ENCODE data around the gene PRDM10. TPM values are rescaled to one million over a fixed set of nuclear protein-coding genes. Genes with fewer than 3 reads are reported as not detected.

Gene PRDM10
- total RNA-seq, 1 donor from 2014 or later = 14.6 TPM

DNA sequence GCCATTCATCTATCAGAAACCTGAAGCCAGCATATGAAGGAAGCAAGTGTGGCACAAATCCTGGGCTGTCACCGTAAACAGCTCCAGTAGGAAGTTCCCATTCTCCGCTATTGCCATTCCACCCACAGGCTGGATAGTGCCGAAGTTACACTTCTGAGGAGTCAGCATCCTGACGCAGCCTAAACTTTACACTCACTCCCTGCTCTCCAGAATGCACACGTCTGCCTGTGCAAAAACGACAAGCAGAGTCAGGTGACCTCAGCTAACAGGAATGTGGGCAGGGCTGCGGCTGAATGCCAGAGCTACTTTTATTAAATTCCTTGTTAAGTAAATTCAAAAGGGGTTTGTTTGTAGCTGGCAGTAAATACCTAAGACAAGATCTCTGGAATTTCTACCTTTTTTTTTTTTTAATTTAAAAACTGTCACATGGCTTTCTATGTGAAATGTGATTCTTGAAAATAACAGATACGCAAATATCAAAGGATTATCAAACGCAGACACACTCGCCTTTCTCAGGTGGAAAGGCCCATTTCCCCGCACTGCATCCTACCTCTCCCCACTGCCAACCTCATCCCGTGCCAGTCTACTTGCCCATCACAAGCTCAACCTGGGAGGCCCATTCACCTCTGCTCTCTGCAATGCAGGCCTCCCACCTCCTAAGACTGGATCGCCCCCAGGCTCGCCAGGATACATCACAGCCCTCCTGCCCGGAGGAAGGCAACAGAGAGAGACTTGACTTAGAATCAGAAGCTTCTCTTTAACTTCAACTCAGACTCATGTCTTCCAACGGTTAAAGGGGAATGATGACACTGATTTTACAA lies 140.7 kb downstream of the PRDM10 start:
- H3K27me3 Mint-ChIP-seq = no peaks in the 10 kb centered on the region
- TF ChIP-seq, protein P1, sequence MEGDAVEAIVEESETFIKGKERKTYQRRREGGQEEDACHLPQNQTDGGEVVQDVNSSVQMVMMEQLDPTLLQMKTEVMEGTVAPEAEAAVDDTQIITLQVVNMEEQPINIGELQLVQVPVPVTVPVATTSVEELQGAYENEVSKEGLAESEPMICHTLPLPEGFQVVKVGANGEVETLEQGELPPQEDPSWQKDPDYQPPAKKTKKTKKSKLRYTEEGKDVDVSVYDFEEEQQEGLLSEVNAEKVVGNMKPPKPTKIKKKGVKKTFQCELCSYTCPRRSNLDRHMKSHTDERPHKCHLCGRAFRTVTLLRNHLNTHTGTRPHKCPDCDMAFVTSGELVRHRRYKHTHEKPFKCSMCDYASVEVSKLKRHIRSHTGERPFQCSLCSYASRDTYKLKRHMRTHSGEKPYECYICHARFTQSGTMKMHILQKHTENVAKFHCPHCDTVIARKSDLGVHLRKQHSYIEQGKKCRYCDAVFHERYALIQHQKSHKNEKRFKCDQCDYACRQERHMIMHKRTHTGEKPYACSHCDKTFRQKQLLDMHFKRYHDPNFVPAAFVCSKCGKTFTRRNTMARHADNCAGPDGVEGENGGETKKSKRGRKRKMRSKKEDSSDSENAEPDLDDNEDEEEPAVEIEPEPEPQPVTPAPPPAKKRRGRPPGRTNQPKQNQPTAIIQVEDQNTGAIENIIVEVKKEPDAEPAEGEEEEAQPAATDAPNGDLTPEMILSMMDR (IDR thresholded peaks at IDR 0.05) = no peak
- DNase-seq (no peak), ATAC-seq (ENCODE audit: low read depth) (no peak)
- H3K4me3 Mint-ChIP-seq = no peak overlapping the region
- CTCF ChIA-PET = no interaction called here
- no peaks in the 10 kb centered on the region for H3K9me3 Mint-ChIP-seq
- H3K27ac Mint-ChIP-seq = no peak overlapping the region
- POLR2A ChIA-PET = no interaction called here
- intact Hi-C loops (cut with micrococcal nuclease) = no loop called here
- H3K36me3 Mint-ChIP-seq (ENCODE audit: low read depth) = peaks cover 70% of the 10 kb centered on the region
- H3K4me1 Mint-ChIP-seq = no peaks in the 10 kb centered on the region

DNA sequence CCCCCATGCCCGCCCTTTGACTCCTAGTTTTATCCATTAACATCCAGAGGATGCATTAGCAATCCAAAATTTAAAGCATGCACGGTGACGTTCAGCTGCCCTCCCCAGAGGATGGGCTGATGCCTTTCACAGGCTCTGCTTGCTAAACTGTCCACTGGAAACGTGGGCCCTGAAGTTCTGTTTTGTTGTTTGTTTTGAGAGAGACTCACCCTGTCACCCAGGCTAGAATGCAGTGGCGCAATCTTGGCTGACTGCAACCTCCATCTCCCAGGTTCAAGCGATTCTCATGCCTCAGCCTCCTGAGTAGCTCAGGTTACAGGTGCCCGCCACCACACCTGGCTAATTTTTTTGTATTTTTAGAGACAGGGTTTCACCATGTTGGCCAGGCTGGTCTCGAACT lies 146.6 kb downstream of the PRDM10 start:
- DNase-seq = no peak
- Mint-ChIP-seq H3K9me3 (no peaks in the 10 kb centered on the region), H3K36me3 (ENCODE audit: low read depth) (peaks cover 14% of the 10 kb centered on the region), H3K4me1 (no peaks in the 10 kb centered on the region), H3K27me3 (no peaks in the 10 kb centered on the region), H3K4me3 (no peak overlapping the region), H3K27ac (no peak overlapping the region)
- ATAC-seq (ENCODE audit: low read depth) = no peak
- POLR2A ChIA-PET = no interaction called here
- TF ChIP-seq, protein P1 (IDR thresholded peaks at IDR 0.05) = no peak
- CTCF ChIA-PET = no interaction called here
- intact Hi-C loops (cut with micrococcal nuclease) = no loop called here

DNA sequence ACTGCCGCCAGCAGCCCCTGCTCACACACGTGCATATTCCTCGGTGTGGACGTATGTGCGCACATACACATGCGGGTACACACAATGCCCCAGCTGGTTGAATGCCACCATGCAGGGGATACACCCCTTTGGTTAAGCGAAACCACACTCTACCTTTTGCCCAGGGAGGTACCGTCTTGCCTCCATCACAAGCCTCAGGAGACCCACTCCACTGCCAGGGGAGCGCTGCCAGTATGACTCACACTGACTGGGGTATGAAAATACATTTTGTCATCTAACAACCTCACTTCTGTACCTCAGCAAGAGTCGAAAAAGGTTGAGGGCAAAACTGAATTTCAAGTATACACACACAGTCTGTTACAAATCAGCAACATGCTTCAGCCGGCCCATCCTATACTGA lies 147.5 kb downstream of the PRDM10 start:
- ATAC-seq (ENCODE audit: low read depth) (no peak), DNase-seq (no peak)
- ChIA-PET CTCF (no interaction called here), POLR2A (no interaction called here)
- Mint-ChIP-seq H3K27ac (no peak overlapping the region), H3K9me3 (no peaks in the 10 kb centered on the region), H3K27me3 (no peaks in the 10 kb centered on the region), H3K4me3 (no peak overlapping the region), H3K36me3 (ENCODE audit: low read depth) (peaks cover 11% of the 10 kb centered on the region), H3K4me1 (no peaks in the 10 kb centered on the region)
- intact Hi-C loops (cut with micrococcal nuclease) = no loop called here
- TF ChIP-seq, protein P1 (IDR thresholded peaks at IDR 0.05) = no peak

DNA sequence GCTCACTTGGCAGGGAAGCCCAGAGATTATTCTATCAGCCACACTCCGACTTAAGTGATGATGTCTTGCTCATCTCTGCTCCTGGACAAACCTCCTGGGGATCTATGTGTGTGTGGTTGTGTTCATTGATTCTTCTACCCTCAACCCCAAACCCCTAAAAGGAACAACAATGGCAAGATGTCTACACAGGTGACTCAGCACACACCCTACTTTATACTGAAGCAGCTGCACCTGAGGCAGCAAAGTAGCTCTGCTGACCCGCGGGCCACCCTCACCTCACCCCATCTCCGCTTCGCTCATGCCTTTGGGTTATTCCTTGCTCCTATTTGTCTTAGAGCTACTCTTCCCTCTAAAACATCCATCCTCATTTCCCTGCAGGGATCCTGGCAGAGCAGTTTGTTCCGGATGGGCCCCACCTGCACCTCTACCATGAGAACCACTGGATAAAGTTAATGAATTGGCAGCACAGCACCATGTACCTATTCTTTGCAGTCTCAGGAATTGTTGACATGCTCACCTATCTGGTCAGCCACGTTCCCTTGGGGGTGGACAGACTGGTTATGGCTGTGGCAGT lies 148.3 kb downstream of the PRDM10 start:
- POLR2A ChIA-PET = no interaction called here

More for the DNA sequence above, 148.3 kb downstream of the PRDM10 start:
- Mint-ChIP-seq H3K4me1 (no peaks in the 10 kb centered on the region), H3K36me3 (ENCODE audit: low read depth) (peaks cover 4% of the 10 kb centered on the region), H3K27ac (no peak overlapping the region), H3K27me3 (no peaks in the 10 kb centered on the region), H3K4me3 (no peak overlapping the region), H3K9me3 (no peaks in the 10 kb centered on the region)
- TF ChIP-seq, protein P1 (IDR thresholded peaks at IDR 0.05) = no peak
- CTCF ChIA-PET = no interaction called here
- intact Hi-C loops (cut with micrococcal nuclease) = no loop called here
- DNase-seq (no peak), ATAC-seq (ENCODE audit: low read depth) (no peak)

All from activated B cell treated with CpG ODN at 0.5 μM for 24 hours (primary cell).